Karpas-422 (cell line): Measurements from ENCODE around the gene STAT3. TPM values are rescaled to one million over a fixed set of nuclear protein-coding genes. Genes with fewer than 3 reads are reported as not detected.
A peak's percentile ranks its signal among the peaks of the same experiment; 100 is the strongest.

Experiments
- DNase-seq: peaks from one replicate; pipeline ENCODE4 v3.0.0-alpha.2; 2015
- H2AFZ ChIP-seq: fragments of 200-600 bp; sonication (generic); 2 replicates; pipeline ENCODE4 v1.6.1; 2014; ENCODE audit warnings: antibody characterized with exemption, low read length, mixed read lengths
- H3K27ac ChIP-seq: fragments of 200-600 bp; sonication (generic); 2 replicates; pipeline ENCODE4 v1.5.1; 2014; ENCODE audit warnings: mild to moderate bottlenecking, low read length, moderate library complexity
- H3K27me3 ChIP-seq: fragments of 200-600 bp; sonication (generic); 2 replicates; pipeline ENCODE4 v1.6.1; 2014; ENCODE audit warnings: low read length, mixed read lengths
- H3K36me3 ChIP-seq: fragments of 200-600 bp; sonication (generic); 2 replicates; pipeline ENCODE4 v1.6.1; 2014; ENCODE audit warnings: low read length, mixed read lengths; ENCODE audit not compliant: insufficient read depth
- H3K4me1 ChIP-seq: fragments of 200-600 bp; sonication (generic); 2 replicates; pipeline ENCODE4 v1.6.1; 2014; ENCODE audit warnings: mild to moderate bottlenecking, low read length, mixed read lengths
- H3K4me2 ChIP-seq: fragments of 200-600 bp; sonication (generic); 2 replicates; pipeline ENCODE4 v1.6.1; 2014; ENCODE audit warnings: low read length, low read depth, mild to moderate bottlenecking; ENCODE audit not compliant: poor library complexity, severe bottlenecking
- H3K4me3 ChIP-seq: fragments of 200-600 bp; sonication (generic); 2 replicates; pipeline ENCODE4 v1.5.1; 2014; ENCODE audit warnings: mild to moderate bottlenecking, antibody characterized with exemption, low read length, mixed read lengths
- H3K79me2 ChIP-seq: fragments of 200-600 bp; sonication (generic); 2 replicates; pipeline ENCODE4 v1.6.1; 2014; ENCODE audit warnings: mild to moderate bottlenecking, low read length, mixed read lengths
- H3K9ac ChIP-seq: fragments of 200-600 bp; sonication (generic); 2 replicates; pipeline ENCODE4 v1.6.0; 2014; ENCODE audit warnings: low read length
- H3K9me2 ChIP-seq: fragments of 200-600 bp; sonication (generic), shearing (Covaris generic); replicated peaks from 2 replicates; pipeline ENCODE4 v1.6.0; 2014; ENCODE audit warnings: mild to moderate bottlenecking, low read length, moderate library complexity; ENCODE audit not compliant: insufficient read depth
- H3K9me3 ChIP-seq: fragments of 300-700, 200-600 bp; sonication (generic); 2 replicates; pipeline ENCODE4 v1.6.1; 2014; ENCODE audit warnings: low read length, mixed read lengths
- H4K20me1 ChIP-seq: fragments of 200-600 bp; sonication (generic); 2 replicates; pipeline ENCODE4 v1.6.1; 2014; ENCODE audit warnings: mild to moderate bottlenecking, antibody characterized with exemption, low read length, low read depth; ENCODE audit not compliant: insufficient read depth
- total RNA-seq: library from RNA; depleted of rRNA; stranded (reverse); fragments of >200 nt; shearing (Covaris generic); gene quantifications from 2 replicates; pipeline ENCODE4 v1.2.3, GENCODE V29; 2014; ENCODE audit warnings: low replicate concordance

Gene STAT3
- total RNA-seq, 1 experiment from 2014 or later: 16.3 TPM

DNA sequence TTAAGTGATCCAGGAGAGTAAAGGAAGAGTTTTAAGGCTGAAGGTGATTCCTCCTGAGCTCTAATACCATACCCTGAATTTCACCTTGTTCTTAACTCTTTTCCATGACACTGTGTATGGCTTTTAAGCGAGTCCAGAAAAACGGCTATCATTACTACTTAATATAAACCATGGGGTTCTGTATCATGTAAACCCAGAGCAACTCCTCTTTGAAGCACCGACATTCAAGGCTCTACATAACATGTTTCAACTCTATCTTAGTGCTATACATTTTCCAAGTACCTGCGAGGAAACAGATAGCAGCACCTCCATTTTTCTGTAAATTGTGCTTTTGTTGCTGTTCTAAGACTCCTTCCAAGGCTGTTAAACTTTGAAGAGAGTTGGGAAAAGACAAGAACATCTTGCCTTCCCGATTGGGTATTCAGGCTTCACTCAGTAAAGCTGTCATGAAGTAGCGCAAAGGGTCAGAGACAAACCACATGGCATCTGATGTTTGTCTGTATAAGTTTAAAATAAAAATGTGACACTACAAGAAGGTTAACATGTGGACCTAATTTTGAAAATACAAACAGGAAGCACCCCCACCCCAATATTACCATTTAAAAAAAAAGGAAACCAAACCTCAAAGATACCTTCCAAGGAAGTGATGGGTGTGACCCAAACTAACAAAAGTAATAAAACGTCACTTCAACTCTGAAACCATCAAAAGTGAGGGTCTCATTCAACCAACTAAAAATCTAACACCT, 115.9 kb downstream of the STAT3 start:
- peaks cover 19% of the 10 kb centered on the region; the same call in 1 of the 2 replicates for H3K36me3 ChIP-seq
- peak overlapping the region; percentile 96 for H3K9ac ChIP-seq
- H3K4me2 ChIP-seq: peak overlapping the region; percentile 92
- no peaks in the 10 kb centered on the region for H4K20me1 ChIP-seq
- H3K79me2 ChIP-seq: peaks cover 85% of the 10 kb centered on the region
- H3K9me3 ChIP-seq: no peaks in the 10 kb centered on the region
- no peaks in the 10 kb centered on the region for H3K27me3 ChIP-seq
- H3K4me1 ChIP-seq: peaks cover 58% of the 10 kb centered on the region
- peak overlapping the region; percentile 77 for H3K27ac ChIP-seq
- peak; percentile 49 for DNase-seq
- H3K9me2 ChIP-seq: no peaks in the 10 kb centered on the region
- H3K4me3 ChIP-seq: peak overlapping the region; percentile 96
- H2AFZ ChIP-seq: no peak overlapping the region

DNA sequence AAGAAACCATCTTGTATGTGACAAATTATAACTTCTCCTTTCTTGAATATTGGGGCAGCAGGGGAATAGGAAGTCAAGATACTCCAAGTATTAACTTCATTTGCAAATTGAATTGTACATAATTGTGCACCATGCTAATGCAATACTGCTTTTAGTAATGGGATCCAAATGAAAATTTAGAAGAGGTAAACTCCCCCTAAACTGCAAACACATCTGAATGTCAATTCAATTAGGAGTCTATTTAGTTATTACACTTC, 116.5 kb downstream of the STAT3 start:
- Histone ChIP-seq H3K79me2 (peaks cover 91% of the 10 kb centered on the region), H3K9me3 (no peaks in the 10 kb centered on the region), H3K4me1 (peaks cover 56% of the 10 kb centered on the region), H3K36me3 (peaks cover 24% of the 10 kb centered on the region; the same call in 1 of the 2 replicates), H2AFZ (no peak overlapping the region), H3K27ac (peak overlapping the region; percentile 77), H4K20me1 (no peaks in the 10 kb centered on the region), H3K4me3 (peak overlapping the region; percentile 96), H3K27me3 (no peaks in the 10 kb centered on the region), H3K9me2 (no peaks in the 10 kb centered on the region), H3K4me2 (peak overlapping the region; percentile 92), H3K9ac (peak overlapping the region; percentile 96)
- DNase-seq: peak; percentile 59

- Histone ChIP-seq H3K27ac (peak overlapping the region; percentile 77), H3K4me2 (peak overlapping the region; percentile 92), H3K27me3 (no peaks in the 10 kb centered on the region), H3K9me2 (no peaks in the 10 kb centered on the region), H3K4me3 (peak overlapping the region; percentile 96), H2AFZ (no peak overlapping the region), H4K20me1 (no peaks in the 10 kb centered on the region), H3K9me3 (no peaks in the 10 kb centered on the region), H3K9ac (peak overlapping the region; percentile 96), H3K4me1 (peaks cover 56% of the 10 kb centered on the region), H3K79me2 (peaks cover 96% of the 10 kb centered on the region), H3K36me3 (peaks cover 24% of the 10 kb centered on the region; the same call in 1 of the 2 replicates)
- DNase-seq: no peak
These were observed 117.0 kb downstream of the STAT3 start for GRCh38 chr17:42271006-42271778.

DNA sequence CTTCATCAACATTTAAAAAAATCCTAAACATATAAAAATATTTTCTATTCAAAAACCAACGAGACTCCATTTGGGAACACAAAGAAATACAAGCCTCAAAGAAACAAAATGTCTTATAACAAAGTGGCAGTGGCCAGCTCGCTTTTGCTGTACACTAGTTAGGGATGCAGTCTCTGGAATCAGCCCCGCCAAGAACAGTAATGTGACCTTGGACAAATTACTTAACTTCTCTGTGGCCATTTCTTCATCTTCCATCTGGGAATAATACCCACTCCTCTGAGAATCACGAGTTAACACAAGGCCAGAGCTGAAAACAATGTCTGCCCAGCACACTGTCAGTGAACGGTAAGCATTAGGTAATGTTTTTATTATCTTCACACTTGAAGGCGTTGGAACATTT, 117.6 kb downstream of the STAT3 start:
- Histone ChIP-seq H4K20me1 (no peaks in the 10 kb centered on the region), H3K9me2 (no peaks in the 10 kb centered on the region), H3K9ac (no peak overlapping the region), H2AFZ (no peak overlapping the region), H3K27me3 (no peaks in the 10 kb centered on the region), H3K4me1 (peaks cover 56% of the 10 kb centered on the region), H3K9me3 (no peaks in the 10 kb centered on the region), H3K27ac (peak overlapping the region; percentile 77), H3K36me3 (peaks cover 25% of the 10 kb centered on the region; the same call in 1 of the 2 replicates), H3K4me3 (no peak overlapping the region), H3K79me2 (peaks cover 99% of the 10 kb centered on the region), H3K4me2 (peak overlapping the region; percentile 92)
- DNase-seq: no peak

DNA sequence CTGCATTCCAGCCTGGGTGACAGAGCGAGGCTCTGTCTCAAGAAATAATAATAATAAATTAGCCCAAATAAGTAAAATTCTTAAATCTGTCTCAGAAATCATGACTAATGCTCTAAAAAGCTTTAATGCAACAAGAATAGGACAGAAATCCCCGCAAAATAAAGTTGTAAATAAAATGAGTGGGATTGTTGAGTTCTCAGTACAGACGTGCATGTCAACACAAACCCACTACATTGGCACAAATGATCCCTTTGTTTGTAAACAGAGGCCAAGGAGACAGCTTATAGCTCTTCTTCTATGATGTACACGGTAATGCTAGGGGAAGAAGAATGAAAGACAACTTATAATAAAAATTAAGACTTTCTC, 118.1 kb downstream of the STAT3 start:
- no peak for DNase-seq
- Histone ChIP-seq H3K36me3 (peaks cover 29% of the 10 kb centered on the region; the same call in 1 of the 2 replicates), H3K4me1 (peaks cover 56% of the 10 kb centered on the region), H2AFZ (no peak overlapping the region), H3K27me3 (no peaks in the 10 kb centered on the region), H3K4me2 (no peak overlapping the region), H3K9me2 (no peaks in the 10 kb centered on the region), H3K27ac (0 out of 2 replicates have a peak overlapping the region, but pooled peaks have one; percentile 77), H3K4me3 (no peak overlapping the region), H4K20me1 (no peaks in the 10 kb centered on the region), H3K79me2 (peaks cover 99% of the 10 kb centered on the region), H3K9me3 (no peaks in the 10 kb centered on the region), H3K9ac (no peak overlapping the region)

DNA sequence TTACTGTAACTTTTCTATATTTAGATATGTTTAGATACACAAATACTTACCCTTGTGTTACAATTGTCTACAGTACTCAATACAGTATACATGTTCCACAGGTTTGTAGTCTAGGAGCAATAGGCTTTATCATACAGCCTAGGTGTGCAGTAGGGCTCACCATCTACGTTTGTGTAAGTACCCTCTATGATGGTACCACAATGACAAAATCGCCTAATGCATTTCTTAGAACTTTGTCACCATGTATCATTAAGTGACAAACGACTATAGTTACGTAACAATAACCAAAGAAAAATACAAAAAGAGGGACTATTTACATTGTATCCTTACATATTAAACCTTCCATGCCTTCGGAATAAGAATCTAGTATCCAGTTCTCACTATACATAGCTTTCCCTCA, 120.0 kb downstream of the STAT3 start:
- H3K9ac ChIP-seq: no peak overlapping the region

GRCh38 chr17:42266918-42267766, 121.1 kb downstream of the STAT3 start:
- Histone ChIP-seq H3K9ac (no peak overlapping the region), H3K4me3 (no peak overlapping the region), H4K20me1 (no peaks in the 10 kb centered on the region), H3K27me3 (no peaks in the 10 kb centered on the region), H3K4me1 (peaks cover 36% of the 10 kb centered on the region), H3K36me3 (peaks cover 31% of the 10 kb centered on the region; the same call in 1 of the 2 replicates), H2AFZ (no peak overlapping the region), H3K9me3 (no peaks in the 10 kb centered on the region), H3K79me2 (peaks cover 83% of the 10 kb centered on the region), H3K4me2 (no peak overlapping the region), H3K9me2 (no peaks in the 10 kb centered on the region), H3K27ac (peak overlapping the region; percentile 23)
- DNase-seq: no peak

More for the DNA sequence above, 120.0 kb downstream of the STAT3 start:
- Histone ChIP-seq H3K36me3 (peaks cover 31% of the 10 kb centered on the region; the same call in 1 of the 2 replicates), H3K9me2 (no peaks in the 10 kb centered on the region), H3K27me3 (no peaks in the 10 kb centered on the region), H3K4me3 (no peak overlapping the region), H3K4me1 (peaks cover 41% of the 10 kb centered on the region), H3K4me2 (no peak overlapping the region), H3K79me2 (peaks cover 87% of the 10 kb centered on the region), H4K20me1 (no peaks in the 10 kb centered on the region), H3K27ac (peak overlapping the region; percentile 44; the same call in 1 of the 2 replicates), H3K9me3 (no peaks in the 10 kb centered on the region), H2AFZ (no peak overlapping the region)
- peak; percentile 40 for DNase-seq
